IMR-90 (cell line): Measurements from ENCODE around the gene KIF16B. TPM values are rescaled to one million over a fixed set of nuclear protein-coding genes. Genes with fewer than 3 reads are reported as not detected.

Source experiments
- ATAC-seq: fragments of 200-7000 bp; cut with Tn5 transposase; 2 replicates; pipeline ENCODE4 v1.9.1; 2020; ENCODE audit warnings: low read depth, mild to moderate bottlenecking, moderate library complexity
- BruUV-seq: library from RNA; stranded (reverse); fragments of 400-500 nt; replicated peaks from 2 replicates; lab custom pipeline; 2021; lab: Mats Ljungman, UMichigan
- CTCF ChIA-PET: fragments of 300-600 bp; formaldehyde crosslinking; extraction: SDS; loops from one replicate; lab custom pipeline; 2021; ENCODE audit warnings: antibody characterized with exemption; lab: Yijun Ruan, JAX
- POLR2A ChIA-PET: fragments of 300-600 bp; sonication (Branson Sonifier 250); formaldehyde crosslinking; loops from one replicate; lab custom pipeline; 2022; ENCODE audit warnings: antibody characterized with exemption; ENCODE audit not compliant: unreplicated experiment; lab: Charles Lee
- DNase-seq: peaks from one replicate; pipeline ENCODE4 v3.0.0; 2013
- H2AFZ ChIP-seq: replicated peaks from 2 replicates; pipeline ENCODE3; 2013; ENCODE audit warnings: low read length, mild to moderate bottlenecking; ENCODE audit not compliant: poor library complexity
- H2AK5ac ChIP-seq: 2 replicates; pipeline ENCODE4 v1.6.1; 2013; ENCODE audit warnings: low read depth, low read length, inconsistent platforms
- H2AK9ac ChIP-seq: replicated peaks from 2 replicates; pipeline ENCODE3; 2013; ENCODE audit warnings: mild to moderate bottlenecking, low read depth, low read length, moderate library complexity; ENCODE audit not compliant: poor library complexity
- H2BK120ac ChIP-seq: 2 replicates; pipeline ENCODE4 v1.6.1; 2013; ENCODE audit warnings: low read depth, low read length, inconsistent platforms
- H2BK15ac ChIP-seq: 3 replicates; pipeline ENCODE4 v1.6.1; 2013; ENCODE audit warnings: low read depth, low read length, inconsistent platforms
- H2BK20ac ChIP-seq: 2 replicates; pipeline ENCODE4 v1.6.1; 2013; ENCODE audit warnings: low read depth, mild to moderate bottlenecking, inconsistent platforms, low read length, moderate library complexity
- H2BK5ac ChIP-seq: 2 replicates; pipeline ENCODE4 v1.6.1; 2013; ENCODE audit warnings: mild to moderate bottlenecking, low read depth, low read length, inconsistent platforms; ENCODE audit not compliant: poor library complexity, severe bottlenecking
- H3K14ac ChIP-seq: replicated peaks from 2 replicates; pipeline ENCODE4 v1.6.1; 2013; ENCODE audit warnings: low read depth, low read length, inconsistent platforms
- H3K18ac ChIP-seq: 2 replicates; pipeline ENCODE4 v1.6.1; 2013; ENCODE audit warnings: low read depth, low read length, control low read depth
- H3K23ac ChIP-seq: 2 replicates; pipeline ENCODE4 v1.6.1; 2013; ENCODE audit warnings: low read depth, low read length, inconsistent platforms
- H3K27ac ChIP-seq: 2 replicates; pipeline ENCODE4 v1.5.1; 2013; ENCODE audit warnings: mild to moderate bottlenecking, control low read depth, low read length; ENCODE audit not compliant: insufficient read depth
- H3K27me3 ChIP-seq: 2 replicates; pipeline ENCODE4 v1.6.1; 2013; ENCODE audit warnings: low read length; ENCODE audit not compliant: control insufficient read depth, insufficient read depth
- H3K36me3 ChIP-seq: 2 replicates; pipeline ENCODE4 v1.6.1; 2013; ENCODE audit warnings: low read length, mixed read lengths; ENCODE audit not compliant: control insufficient read depth, insufficient read depth
- H3K4ac ChIP-seq: 2 replicates; pipeline ENCODE4 v1.6.1; 2013; ENCODE audit warnings: low read depth, low read length, inconsistent platforms
- H3K4me1 ChIP-seq: 2 replicates; pipeline ENCODE4 v1.6.1; 2013; ENCODE audit warnings: low read length, mixed read lengths; ENCODE audit not compliant: control insufficient read depth, insufficient read depth
- H3K4me2 ChIP-seq: 2 replicates; pipeline ENCODE4 v1.6.1; 2013; ENCODE audit warnings: low read depth, mild to moderate bottlenecking, control low read depth, low read length, moderate library complexity
- H3K4me3 ChIP-seq: 2 replicates; pipeline ENCODE4 v1.5.1; 2013; ENCODE audit warnings: low read depth, mild to moderate bottlenecking, control low read depth, low read length, moderate library complexity; ENCODE audit not compliant: insufficient read depth
- H3K56ac ChIP-seq: 2 replicates; pipeline ENCODE4 v1.6.1; 2013; ENCODE audit warnings: low read length, inconsistent platforms; ENCODE audit not compliant: insufficient read depth; ENCODE audit errors: extremely low read depth
- H3K79me1 ChIP-seq, 2 experiments: 2 replicates each; pipeline ENCODE4 v1.6.1; 2013; ENCODE audit warnings: low read length in 2 of 2, inconsistent platforms in 1 of 2, low read depth in 1 of 2
- H3K9ac ChIP-seq: 2 replicates; pipeline ENCODE4 v1.6.1; 2013; ENCODE audit warnings: low read depth, low read length, control low read depth
- H3K9me1 ChIP-seq: 2 replicates; pipeline ENCODE4 v1.6.1; 2013; ENCODE audit warnings: low read length, inconsistent platforms; ENCODE audit not compliant: insufficient read depth
- H3K9me3 ChIP-seq: 2 replicates; pipeline ENCODE4 v1.6.1; 2013; ENCODE audit warnings: low read length; ENCODE audit not compliant: control insufficient read depth, insufficient read depth
- H4K20me1 ChIP-seq: 2 replicates; pipeline ENCODE4 v1.6.1; 2013; ENCODE audit warnings: low read length, inconsistent platforms; ENCODE audit not compliant: insufficient read depth
- H4K5ac ChIP-seq: 2 replicates; pipeline ENCODE4 v1.6.1; 2013; ENCODE audit warnings: mild to moderate bottlenecking, low read depth, low read length, control low read depth
- H4K8ac ChIP-seq, 2 experiments: 2 replicates each; pipeline ENCODE4 v1.6.1; 2013; ENCODE audit warnings: low read depth in 2 of 2, low read length in 2 of 2, control low read depth in 1 of 2, inconsistent platforms in 1 of 2
- H4K91ac ChIP-seq: 2 replicates; pipeline ENCODE4 v1.6.1; 2013; ENCODE audit warnings: low read depth, low read length, inconsistent platforms; ENCODE audit not compliant: insufficient read depth
- BHLHE40 ChIP-seq: fragments of 150-350 bp; IDR thresholded peaks from 2 replicates; pipeline ENCODE4 v1.6.1; 2016; ENCODE audit warnings: mild to moderate bottlenecking, low read depth, low read length
- MXI1 ChIP-seq: IDR thresholded peaks from 2 replicates; pipeline ENCODE4 v1.6.1; 2012; ENCODE audit warnings: low read depth, mild to moderate bottlenecking, low read length, moderate library complexity, borderline replicate concordance
- RAD21 ChIP-seq: IDR thresholded peaks from 2 replicates; pipeline ENCODE4 v1.6.1; 2012; ENCODE audit warnings: low read length, improper control_type of control experiment
- RCOR1 ChIP-seq: IDR thresholded peaks from 2 replicates; pipeline ENCODE4 v1.6.1; 2012; ENCODE audit warnings: mild to moderate bottlenecking, low read length, improper control_type of control experiment; ENCODE audit not compliant: insufficient replicate concordance
- RFX5 ChIP-seq: IDR thresholded peaks from 2 replicates; pipeline ENCODE4 v1.8.0; 2012; ENCODE audit warnings: low read depth, mild to moderate bottlenecking, low read length, moderate library complexity
- WGBS, 2 experiments: methylation state at CpG; one replicate each; pipeline versions ENCODE4 v1.1.5 to v1.1.7; 2013; ENCODE audit warnings: missing lambda C conversion rate in 2 of 2; ENCODE audit not compliant: insufficient read length in 1 of 2; ENCODE audit errors: extremely low coverage in 2 of 2; 5-methylcytosine and 5-hydroxymethylcytosine counted together
- dilution Hi-C: fragments of 300-500 bp; cut with HindIII; formaldehyde crosslinking; loops from one replicate; pipeline ENCODE4 v1.14.3; 2018; ENCODE audit warnings: low sequenced_read_pairs; ENCODE audit not compliant: unreplicated experiment
- in situ Hi-C: fragments of 300-500 bp; cut with MboI; formaldehyde crosslinking; loops from 3 replicates; pipeline ENCODE4 v1.14.3; 2019; ENCODE audit warnings: low sequenced_read_pairs, inconsistent platforms, mixed read lengths
- intact Hi-C: fragments of 100-400 bp; cut with micrococcal nuclease; formaldehyde crosslinking; loops from 2 replicates; pipeline ENCODE4 v1.10.0; 2022
- polyA plus RNA-seq, 3 experiments: library from polyadenylated mRNA; depleted of rRNA; stranded (reverse); fragments of >200 nt; gene quantifications; 2 replicates each; pipeline ENCODE4 v1.2.3, GENCODE V29; 2012; ENCODE audit warnings: low replicate concordance in 1 of 3
- total RNA-seq: library from RNA; depleted of rRNA; stranded (reverse); fragments of >200 nt; gene quantifications from 2 replicates; pipeline ENCODE4 v1.2.3, GENCODE V29; 2012

Gene KIF16B
- total and polyA plus RNA-seq, 2 of the 4 experiments (the other 2 are of a cell fraction) = 4.7 to 10.0 TPM

- no peak overlapping the region for H2BK5ac ChIP-seq
- H3K56ac ChIP-seq = no peak overlapping the region
- WGBS, 2 experiments = no CpG with 5 or more reads among the region's 1 CpG
- in situ Hi-C loops = no loop called here
- no peak overlapping the region for H2AFZ ChIP-seq
- H3K18ac ChIP-seq = no peak overlapping the region
- no peaks in the 10 kb centered on the region for H3K36me3 ChIP-seq
- no peak overlapping the region for H3K27ac ChIP-seq
- ChIA-PET POLR2A (no interaction called here), CTCF (no interaction called here)
- peaks cover 1% of the 10 kb centered on the region; the same call in 1 of the 2 replicates for H3K4me1 ChIP-seq
- H4K5ac ChIP-seq = no peak overlapping the region
- H3K4me3 ChIP-seq = no peak overlapping the region
- no peak overlapping the region for H3K4me2 ChIP-seq
- ATAC-seq (no peak), DNase-seq (no peak)
- no peak for TF ChIP-seq RFX5
- no peak for TF ChIP-seq MXI1
- TF ChIP-seq RAD21 = no peak
- no peak for TF ChIP-seq RCOR1
- no peak for TF ChIP-seq BHLHE40
- H3K4ac ChIP-seq = no peak overlapping the region
- BruUV-seq = no TSS peak
- no peak overlapping the region for H3K9ac ChIP-seq
- no peak overlapping the region for H3K14ac ChIP-seq
- peaks cover 3% of the 10 kb centered on the region; the same call in 1 of the 2 replicates for H3K9me3 ChIP-seq
- H2BK20ac ChIP-seq = no peak overlapping the region
- H4K8ac ChIP-seq = no peak overlapping the region
- no peaks in the 10 kb centered on the region for H3K79me1 ChIP-seq
- H2BK15ac ChIP-seq = no peak overlapping the region
- H2AK5ac ChIP-seq = no peak overlapping the region
- H2BK120ac ChIP-seq = no peak overlapping the region
- H3K27me3 ChIP-seq = no peaks in the 10 kb centered on the region
- intact Hi-C loops = no loop called here
- H3K23ac ChIP-seq = no peak overlapping the region
- no peaks in the 10 kb centered on the region for H3K9me1 ChIP-seq
- no peaks in the 10 kb centered on the region for H4K20me1 ChIP-seq
- H2AK9ac ChIP-seq = no peak overlapping the region
- dilution Hi-C loops = no loop called here
- no peak overlapping the region for H4K91ac ChIP-seq
Measured at GRCh38 chr20:16302818-16303217, 270.4 kb downstream of the KIF16B start.
